GM18868 (cell line): Measurements from ENCODE around the gene ETFDH.
A peak's percentile ranks its signal among the peaks of the same experiment; 100 is the strongest.
"Not testable (repeated sequence)": the region's sequence is repeated elsewhere in the genome, so short reads cannot be mapped to it uniquely, and the experiment has no call there.

Source experiments
- ATAC-seq: cut with Tn5 transposase; IDR thresholded peaks from one replicate; pipeline ENCODE4 v1.9.1; 2021; ENCODE audit warnings: mild to moderate bottlenecking, moderate library complexity; ENCODE audit not compliant: unreplicated experiment

Gene ETFDH

DNA sequence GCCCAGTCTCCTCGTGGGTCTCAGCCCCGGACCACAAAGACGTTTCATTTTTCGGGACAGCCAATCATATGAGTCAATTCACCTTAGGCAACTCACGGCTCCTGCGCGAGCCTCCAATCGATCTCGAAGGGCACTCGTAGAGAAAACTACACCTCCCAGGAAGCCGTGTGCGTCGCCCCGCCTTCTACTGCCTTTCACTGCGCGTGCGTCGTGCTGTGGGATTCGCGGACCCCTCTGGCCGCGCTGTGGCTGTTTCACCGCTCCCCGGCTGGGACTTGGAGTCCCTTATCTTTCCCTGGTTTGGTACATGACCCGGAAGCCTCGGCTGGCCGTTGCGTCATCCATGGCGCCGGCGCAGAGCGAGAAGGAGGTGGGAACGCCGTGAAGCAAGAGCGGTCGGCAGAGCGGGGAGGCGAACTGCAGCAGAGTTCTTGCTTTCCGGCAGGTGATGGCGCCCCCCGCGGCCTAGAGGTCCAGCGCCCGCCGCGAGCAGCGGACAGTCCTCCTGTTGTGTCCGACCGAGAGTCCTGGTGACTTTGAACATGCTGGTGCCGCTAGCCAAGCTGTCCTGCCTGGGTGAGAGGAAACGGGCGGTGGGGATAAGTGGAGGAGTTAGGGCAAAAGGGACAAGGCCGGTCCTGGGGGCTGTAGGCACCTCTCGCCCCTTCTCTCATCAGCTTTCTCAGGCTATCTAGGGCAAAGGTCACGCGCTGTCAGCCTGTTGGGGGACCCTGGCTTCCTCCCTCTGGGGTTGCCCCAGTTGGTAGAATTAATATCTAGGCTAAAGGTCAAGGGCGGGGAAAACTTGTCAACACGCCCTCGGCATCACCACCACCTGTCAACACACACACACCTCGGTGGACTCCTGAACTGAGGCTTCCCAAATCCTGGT, at the start of gene ETFDH:
Gene ETFDH (plus strand): TSS at position 382 of the 892 bp plus-strand sequence. CDS start 161 bp downstream, at position 543.
- peak; percentile 80 for ATAC-seq

DNA sequence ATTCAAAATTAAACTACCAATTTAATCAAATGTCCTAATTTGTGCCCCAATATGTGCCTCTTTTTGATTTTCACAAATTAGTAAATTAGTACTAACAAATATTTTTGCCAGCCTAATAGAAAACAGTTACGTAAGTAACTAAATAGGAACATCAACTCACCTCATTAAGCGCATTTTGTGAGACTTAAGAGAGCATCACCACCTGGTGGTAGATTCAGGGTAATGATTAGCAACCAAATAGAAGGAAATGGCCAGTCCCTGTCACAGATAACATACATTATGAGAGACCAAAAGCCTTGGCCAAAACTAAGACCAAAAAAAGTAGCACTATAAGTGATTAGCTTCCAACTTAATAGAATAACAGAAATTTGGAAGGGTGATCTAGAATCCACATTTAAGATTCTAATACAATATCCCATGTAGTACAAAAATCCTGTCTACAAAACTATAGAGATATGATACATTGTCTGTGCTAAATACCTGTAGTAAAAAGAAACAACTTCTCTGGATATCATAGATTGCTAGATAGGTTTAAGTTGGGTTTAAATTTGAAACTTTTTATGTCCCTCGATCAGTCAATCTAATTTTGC, 47.1 kb upstream of the ETFDH start:
- ATAC-seq: peak; percentile 98

DNA sequence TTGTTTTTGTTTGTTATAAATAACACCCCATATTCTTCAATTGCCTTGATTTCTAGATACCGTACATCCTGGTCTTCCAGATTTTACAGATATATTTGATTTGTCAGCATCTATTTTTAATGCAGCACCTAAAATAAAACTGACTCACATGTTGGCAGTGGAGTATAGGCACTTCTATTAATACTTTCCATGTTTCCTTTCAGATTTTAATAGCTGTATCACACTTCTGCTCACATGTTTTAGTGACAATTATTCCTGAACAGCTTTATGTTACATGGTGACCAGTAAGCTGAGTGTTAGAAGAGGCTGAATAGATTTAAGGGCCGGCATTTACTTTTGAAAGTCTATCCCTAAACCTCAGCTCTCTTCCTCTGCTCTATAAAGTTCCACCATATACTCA, 46.6 kb upstream of the ETFDH start:
- no peak for ATAC-seq

DNA sequence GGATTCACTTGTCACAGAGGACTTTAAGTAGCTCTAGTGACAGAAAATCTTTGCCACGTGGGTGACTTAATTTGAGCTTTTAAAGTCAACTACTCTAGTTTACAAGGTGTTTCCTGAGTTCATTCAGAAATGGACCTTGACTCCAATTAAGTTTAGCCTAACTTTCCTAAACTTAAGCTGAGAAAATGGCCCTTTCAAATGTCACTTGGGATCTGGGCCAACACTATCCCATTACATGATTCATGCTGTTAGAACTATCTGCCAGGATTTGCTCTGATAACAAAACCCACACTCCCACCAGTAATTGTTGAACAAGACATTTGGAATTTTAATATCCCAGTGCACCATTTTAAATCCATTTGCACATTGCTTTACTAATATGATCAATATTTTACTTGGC, 41.2 kb upstream of the ETFDH start:
- no peak for ATAC-seq

DNA sequence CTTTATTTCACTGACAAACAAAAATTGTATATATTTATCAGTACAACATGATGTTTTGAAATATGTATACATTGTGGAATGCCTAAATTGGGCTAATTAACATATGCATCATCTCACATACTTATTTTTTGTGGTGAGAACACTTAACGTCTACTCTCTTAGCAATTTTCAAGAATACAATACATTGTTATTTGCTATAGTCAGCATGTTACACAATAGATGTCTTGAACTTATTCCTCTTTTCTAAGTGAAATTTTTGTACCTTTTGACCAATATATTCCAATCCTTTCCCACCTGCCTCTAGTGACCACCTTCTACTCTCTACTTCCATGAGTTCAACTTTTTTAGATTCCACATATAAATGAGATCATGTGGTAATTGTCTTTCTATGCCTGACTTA, 35.5 kb upstream of the ETFDH start:
- ATAC-seq: no peak

DNA sequence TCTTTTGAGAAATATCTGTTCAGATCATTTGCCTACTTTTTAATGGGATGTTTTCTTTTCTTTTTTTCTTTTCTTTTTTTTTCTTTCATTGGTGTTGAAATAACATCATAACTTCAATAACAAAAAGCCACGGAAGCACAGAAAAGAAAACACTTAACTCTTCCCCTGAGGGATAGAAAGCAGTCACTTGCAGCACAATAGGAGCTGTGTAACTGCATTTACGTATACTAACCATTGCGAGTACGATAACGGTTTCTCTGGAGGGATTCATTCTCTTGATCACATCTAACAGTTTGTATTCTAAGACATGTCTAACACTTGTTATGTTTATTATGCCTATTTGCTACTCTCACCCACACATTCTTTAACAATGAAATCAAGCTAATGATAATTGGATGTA, 27.7 kb upstream of the ETFDH start:
- ATAC-seq: no peak

DNA sequence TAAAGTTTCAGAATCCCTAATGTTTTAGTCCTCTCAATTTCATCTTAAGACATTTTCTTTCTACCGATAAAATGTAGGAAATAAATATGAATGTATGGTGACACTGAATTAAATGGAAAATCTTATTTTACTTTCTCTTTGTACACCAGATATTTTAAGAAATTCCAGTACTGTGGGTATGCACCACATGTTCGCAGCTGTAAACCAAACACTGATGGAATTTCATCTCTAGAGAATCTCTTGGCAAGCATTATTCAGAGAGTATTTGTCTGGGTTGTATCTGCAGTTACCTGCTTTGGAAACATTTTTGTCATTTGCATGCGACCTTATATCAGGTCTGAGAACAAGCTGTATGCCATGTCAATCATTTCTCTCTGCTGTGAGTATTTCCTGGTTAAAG, 27.3 kb upstream of the ETFDH start:
- ATAC-seq: no peak

DNA sequence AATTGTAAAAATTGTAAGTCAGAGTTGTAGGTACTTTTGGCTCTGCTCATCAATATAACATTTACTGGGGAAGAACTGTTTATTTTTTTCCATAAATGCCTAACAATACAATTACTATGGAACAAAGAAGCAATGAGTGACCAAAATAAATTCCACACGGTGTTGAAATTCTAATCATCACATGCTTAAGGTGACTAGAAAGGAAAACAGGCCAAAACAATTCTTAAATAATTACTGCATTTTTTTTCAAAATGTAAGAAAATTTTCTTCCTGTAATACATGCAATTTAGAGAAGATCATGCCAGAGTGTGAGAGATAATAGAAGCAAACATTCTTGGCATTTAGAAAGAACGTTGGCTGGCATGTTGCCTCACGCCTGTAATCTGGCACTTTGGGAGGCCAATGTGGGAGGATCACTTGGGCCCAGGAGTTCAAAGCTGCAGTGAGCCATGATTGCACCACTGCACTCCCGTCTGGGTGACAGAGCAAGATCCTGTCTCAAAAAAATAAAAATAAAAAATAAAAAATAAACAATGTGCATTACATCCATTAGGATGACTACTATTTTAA, 22.9 kb upstream of the ETFDH start:
- no peak for ATAC-seq

DNA sequence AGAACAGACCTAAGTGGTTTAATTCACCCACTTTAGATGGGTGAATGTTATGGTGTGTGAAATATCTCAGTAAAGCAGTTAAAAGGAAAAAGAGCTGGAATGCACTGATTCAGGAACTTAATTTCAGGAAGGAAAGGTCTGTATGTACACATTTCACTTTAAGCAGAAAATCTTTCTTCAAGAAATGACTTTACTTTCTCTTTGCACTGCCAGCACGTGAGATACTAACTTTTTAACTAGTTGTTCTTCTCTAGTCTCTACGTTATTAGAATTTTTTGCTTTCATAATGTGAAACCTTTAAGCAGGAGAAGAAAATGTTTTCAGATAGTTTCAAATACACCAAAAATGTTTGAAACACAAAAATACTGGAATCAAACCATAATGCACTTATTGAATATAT, 19.2 kb upstream of the ETFDH start:
- ATAC-seq: peak; percentile 53

DNA sequence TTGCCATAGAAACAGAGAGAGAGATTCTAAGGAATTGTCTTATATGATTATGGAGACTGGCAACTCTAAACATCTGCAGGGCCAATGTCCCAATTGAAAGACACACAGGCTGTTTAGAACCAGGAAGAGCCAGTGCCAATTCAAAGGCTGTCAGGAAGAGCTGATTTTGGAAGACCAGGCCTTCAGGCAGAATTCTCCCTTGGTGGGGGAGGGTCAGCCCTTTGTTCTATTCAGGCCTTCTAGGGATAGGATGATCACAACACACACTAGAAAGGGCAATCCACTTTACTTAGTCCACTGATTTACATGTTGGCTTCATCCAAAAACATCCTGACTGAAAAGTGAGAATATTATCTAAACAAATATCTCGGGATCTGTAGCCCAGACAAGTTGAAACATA, 15.7 kb upstream of the ETFDH start:
- ATAC-seq: no peak

DNA sequence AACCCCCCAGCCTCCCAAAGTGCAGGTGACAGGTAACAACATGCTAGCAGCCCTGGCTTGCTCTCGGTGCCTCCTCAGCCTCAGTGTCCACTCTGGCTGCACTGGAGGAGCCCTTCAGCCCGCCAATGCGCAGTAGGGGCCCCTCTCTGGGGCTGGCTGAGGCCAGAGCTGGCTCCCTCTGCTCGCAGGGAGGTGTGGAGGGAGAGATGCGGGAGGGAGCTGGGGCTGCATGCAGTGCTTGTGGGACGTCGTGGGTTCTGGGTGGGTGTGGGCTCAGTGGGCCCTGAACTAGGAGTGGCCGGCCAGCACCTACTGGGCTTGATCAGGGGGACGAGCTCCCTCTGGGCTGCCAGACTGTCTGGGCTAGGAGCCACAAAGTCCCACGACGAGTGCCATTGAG, 14.8 kb upstream of the ETFDH start:
- no peak for ATAC-seq

DNA sequence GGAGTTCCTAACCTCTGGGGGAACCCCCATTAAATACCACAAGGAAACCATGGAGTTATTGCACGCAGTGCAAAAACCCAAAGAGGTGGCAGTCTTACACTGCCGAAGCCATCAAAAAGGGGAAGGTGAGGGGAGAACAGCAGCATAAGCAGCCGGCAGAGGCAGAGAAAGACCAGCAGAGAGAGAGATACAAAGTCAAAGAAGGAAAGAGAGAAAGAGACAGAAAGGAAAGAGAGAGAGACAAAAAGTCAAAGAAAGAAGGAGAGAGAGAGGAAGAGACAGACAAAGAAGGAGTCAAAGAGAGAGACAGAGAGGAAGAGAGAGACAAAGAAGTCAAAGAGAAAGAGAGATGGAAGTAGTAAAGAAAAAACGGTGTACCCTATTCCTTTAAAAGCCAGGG, 8.8 kb upstream of the ETFDH start:
- ATAC-seq: not testable (repeated sequence)

DNA sequence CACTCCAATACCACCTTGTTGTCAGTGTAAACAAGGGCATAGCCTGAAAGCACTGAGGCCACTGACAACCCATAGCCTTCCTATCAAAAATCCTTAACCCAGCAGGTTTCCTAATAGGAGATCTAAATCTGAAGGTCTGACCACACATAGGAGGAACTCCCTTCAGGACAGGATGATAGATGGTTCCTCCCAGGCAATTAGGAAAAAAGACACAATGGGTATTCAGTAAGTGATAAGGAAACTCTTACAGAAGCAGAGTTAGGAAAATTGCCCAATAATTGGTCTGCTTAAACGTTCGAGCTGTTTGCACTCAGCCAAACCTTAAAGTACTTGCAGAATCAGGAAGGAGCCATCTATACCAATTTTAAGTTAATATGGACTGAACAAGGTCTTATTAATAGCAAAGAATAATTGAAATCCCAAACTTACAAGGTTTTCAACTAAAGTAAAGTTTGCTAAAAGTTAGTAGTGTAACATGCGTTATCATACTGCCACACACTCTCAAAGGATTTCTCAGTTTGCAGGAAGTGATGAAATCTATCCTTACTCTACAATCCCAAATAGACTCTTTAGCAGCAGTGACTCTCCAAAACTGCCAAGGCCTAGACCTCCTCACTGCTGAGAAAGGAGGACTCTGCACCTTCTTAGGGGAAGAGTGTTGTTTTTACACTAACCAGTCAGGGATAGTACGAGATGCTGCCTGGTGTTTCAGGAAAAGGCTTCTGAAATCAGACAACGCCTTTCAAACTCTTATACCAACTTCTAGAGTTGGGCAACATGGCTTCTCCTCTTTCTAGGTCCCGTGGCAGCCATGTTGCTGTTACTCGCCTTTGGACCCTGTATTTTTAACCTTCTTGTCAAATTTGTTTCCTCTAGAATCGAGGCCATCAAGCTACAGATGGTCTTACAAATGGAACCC, 8.1 kb upstream of the ETFDH start:
- ATAC-seq: not testable (repeated sequence)

DNA sequence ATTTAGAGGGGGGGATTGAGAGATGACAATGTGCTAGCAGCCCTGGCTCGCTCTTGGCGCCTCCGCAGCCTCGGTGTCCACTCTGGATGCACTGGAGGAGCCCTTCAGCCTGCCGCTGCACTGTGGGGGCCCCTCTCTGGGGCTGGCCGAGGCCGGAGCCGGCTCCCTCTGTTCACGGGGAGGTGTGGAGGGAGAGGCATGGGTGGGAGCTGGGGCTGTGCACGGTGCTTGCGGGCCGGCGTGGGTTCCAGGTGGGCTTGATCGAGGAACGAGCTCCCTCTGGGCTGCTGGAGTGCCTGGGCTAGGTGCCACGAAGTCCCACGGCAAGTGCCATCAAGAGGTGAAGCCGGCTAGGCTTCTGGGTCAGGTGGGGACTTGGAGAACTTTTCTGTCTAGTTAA, 7.3 kb upstream of the ETFDH start:
- ATAC-seq: no peak

DNA sequence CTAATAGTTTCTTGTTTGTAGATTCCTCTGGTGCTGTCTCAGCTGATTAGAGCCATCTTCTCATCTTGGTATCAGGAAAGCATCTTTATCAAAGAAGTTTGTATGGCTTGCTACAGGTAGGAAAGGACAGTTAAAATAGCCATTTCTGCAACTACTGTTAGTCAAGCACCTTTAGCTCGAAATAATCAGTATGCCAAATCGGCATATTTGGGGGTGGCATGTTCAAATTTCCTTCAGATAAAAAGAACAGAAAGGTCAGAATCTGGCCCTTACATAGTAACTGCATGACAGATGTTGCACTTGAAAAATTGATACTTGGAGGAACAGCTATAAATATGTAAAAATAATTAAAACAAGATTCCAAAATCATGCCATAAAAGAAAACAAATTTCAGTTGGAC, 5.2 kb upstream of the ETFDH start:
- ATAC-seq: no peak

DNA sequence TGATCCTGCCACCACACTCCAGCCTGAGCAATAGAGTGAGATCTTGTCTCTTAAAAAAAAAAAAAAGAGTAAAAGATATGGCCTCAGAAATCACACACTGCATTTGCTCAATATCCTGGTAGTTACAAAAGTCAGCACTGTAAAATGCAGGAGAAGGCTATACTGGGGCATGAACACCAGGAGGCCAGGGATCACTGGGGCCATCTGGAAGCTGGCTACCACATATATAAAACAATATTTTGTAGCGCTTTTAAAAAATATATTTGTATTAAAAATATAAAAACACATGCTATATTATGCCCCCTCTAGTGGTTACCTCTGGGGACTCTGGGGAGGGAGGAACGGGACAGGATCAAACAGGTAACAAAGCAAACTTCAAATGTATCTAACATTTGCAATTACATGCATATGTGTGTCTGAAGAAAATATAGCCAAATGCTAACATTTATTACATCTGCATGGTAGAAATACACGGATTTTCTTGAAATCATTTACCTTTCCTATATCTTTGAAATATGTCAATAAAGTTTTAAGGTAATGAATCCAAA, 4.4 kb upstream of the ETFDH start:
- no peak for ATAC-seq

DNA sequence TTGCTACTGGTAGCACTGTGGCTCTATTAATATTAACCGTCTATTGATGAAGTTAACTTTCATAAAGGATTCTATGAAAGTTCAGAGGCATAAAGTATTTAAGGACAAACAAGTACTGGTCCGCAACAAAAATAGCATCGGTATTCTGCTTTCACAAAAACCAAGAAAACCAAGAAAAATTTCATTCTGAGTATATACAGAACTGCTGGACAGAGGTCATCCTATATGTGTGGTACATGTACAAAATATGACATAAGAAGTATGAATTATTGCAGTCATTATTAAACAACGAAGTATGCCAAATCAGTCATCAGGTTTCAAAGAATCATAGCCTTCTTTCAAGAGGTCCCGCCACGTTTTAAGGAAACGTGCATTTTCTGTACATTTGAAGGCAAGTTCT, 2.8 kb upstream of the ETFDH start:
- ATAC-seq: no peak

DNA sequence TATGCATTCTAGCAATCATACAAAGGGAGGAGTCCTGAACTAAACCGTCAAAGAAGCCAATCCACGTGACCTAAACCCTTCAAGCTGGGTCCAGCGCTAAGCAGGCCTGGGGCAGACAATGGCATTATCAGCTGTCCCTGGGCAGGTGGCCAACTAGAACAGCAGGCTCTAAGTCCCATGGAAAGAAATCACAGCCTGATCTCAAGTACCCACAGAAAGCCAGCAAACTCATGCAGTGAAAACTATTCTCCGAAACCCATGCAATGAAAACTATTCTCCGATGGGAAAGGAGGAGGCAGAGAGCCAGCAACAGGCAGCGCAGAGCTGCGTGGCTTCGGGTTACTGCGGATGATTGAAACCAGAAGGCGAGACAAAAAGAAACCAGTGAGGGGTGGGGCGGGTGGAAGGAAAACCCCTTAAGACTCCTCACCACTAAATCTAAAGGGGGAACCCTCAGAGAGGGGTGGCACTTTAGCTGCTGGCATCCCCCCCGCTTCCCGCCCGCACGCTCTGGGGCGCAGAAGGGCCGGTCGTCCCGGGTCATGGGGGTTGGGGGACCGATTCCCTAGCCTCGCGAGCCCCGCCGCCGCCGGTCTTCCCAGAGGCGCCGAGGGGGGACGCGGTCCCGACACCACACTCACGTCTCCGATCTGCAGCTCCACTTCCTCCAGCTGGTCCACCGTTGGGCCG, 976 bp upstream of the ETFDH start:
- ATAC-seq: peak; percentile 40

DNA sequence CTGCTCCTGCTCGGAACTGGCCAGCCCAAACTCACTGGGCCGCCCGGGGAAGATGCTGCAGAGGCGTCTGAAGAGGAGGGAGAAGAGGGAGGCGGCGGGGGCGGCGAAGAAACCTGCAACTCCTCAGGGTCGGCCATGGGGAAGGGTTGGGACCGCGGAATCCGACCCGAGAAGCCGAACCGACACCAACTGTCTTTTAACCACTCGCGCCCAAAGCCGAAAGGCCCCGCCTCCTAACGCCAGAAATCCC, 506 bp upstream of the ETFDH start, which contains the start of gene C4orf46:
Gene C4orf46 (minus strand): TSS at position 223 of the 250 bp plus-strand sequence. CDS start 86 bp downstream, at position 137.
- ATAC-seq: no peak

DNA sequence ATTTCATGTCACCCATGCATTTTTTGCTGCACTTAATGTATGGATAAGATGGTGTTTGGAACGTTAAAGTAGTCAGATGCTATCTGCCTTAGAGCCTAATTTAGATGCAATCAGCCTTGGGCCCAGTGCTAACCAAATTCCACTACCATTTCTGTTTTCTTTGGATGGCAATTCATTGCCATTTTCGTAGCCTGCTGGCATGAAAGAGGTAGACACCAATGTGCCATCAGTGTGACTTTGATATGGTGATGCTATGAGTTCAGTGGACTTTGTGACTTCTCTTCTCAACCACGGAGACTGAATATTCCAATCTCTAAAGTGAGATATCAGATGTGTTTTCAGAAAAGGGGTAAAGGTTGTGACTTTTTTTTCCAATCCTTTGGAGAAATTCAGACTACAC, 1.5 kb downstream of the ETFDH start:
- ATAC-seq: no peak
